Body of pancreas (tissue), 4 donors: ENCODE measurements around the gene IDI1.

ENCODE experiments used
- POLR2A ChIP-seq, 3 donors: fragments of 450-650 bp; IDR thresholded peaks; one replicate each; pipeline ENCODE4 v1.6.1; 2016; ENCODE audit warnings: antibody characterized with exemption in 3 of 3, mild to moderate bottlenecking in 2 of 3
- TF ChIP-seq, protein P1 (sequence below), 7 experiments: fragments of 450-650 bp in 4 of 7; fragments of 200-600 bp in 3 of 7; sonication (generic) in 3 of 7; IDR thresholded peaks; one replicate each; pipeline ENCODE4 v1.5.1; 2016 to 2019; ENCODE audit warnings: antibody characterized with exemption in 7 of 7

GRCh38 chr10:1020958-1021357 is 28.0 kb downstream of the IDI1 start:
- TF ChIP-seq, protein P1, sequence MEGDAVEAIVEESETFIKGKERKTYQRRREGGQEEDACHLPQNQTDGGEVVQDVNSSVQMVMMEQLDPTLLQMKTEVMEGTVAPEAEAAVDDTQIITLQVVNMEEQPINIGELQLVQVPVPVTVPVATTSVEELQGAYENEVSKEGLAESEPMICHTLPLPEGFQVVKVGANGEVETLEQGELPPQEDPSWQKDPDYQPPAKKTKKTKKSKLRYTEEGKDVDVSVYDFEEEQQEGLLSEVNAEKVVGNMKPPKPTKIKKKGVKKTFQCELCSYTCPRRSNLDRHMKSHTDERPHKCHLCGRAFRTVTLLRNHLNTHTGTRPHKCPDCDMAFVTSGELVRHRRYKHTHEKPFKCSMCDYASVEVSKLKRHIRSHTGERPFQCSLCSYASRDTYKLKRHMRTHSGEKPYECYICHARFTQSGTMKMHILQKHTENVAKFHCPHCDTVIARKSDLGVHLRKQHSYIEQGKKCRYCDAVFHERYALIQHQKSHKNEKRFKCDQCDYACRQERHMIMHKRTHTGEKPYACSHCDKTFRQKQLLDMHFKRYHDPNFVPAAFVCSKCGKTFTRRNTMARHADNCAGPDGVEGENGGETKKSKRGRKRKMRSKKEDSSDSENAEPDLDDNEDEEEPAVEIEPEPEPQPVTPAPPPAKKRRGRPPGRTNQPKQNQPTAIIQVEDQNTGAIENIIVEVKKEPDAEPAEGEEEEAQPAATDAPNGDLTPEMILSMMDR (IDR thresholded peaks at IDR 0.05) = no peak
- TF ChIP-seq POLR2A (IDR thresholded peaks at IDR 0.05) = no peak
